HG03558 (cell line): ENCODE data around the gene LRRFIP1.

Experiments
- ATAC-seq: cut with Tn5 transposase; IDR thresholded peaks from one replicate; pipeline ENCODE4 v1.9.1; 2021; ENCODE audit warnings: moderate number of reproducible peaks; ENCODE audit not compliant: unreplicated experiment; ENCODE audit errors: extremely low read depth

The LRRFIP1 gene

DNA sequence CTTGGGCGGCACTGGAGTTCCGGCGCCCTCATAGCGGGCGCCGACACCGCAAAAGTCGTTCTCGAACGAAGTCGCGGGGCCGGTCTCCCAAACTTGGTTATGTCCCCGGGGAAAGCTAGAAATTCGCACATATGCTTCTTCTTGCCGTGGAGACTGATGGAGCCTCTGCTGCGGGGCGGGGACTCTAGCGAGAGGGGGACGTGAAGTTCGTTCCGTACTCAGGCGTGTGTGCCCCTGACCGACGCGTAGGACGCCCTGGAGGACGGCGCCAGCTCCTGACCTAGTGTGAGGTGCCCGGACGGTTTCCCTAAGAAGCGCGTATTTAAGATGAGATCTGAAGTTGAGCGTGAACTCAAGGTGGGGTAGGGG lies 171.7 kb downstream of the LRRFIP1 start:
- ATAC-seq: no peak

DNA sequence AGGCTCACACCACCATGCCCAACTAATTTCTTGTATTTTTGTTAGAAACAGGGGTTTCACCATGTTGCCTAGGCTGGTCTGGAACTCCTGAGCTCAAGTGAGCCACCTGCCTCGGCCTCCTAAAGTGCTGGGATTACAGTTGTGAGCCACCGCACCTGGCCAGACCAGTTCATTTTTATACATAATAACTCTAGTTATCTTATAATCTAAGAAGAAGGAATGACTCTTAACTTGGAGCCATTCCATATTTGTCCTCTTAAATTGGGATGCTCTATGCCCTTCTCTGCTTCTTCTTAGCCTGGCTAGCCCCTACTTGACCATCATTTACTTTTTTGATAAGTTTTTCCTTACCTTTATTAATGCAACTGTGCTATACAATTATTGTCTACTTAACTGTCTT lies 174.1 kb downstream of the LRRFIP1 start:
- no peak for ATAC-seq

DNA sequence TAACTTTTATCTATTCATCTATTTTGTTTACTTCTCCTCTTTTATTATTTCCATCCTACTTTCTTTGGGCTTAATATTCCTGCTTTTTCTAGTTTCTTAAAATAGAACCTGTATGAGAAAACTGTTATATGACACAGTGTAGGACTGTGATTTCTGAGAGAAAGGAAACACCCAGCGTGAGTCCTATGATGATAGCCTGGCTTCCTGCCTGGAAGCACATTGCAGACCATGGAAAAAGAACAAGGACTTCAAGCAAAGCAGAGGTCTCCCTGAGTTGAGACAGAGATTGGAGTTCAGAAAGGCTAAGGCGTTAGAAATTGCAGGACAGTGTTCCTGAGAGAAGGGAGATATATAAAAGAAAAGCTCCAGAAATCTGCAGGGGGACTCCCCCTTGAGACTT lies 178.9 kb downstream of the LRRFIP1 start:
- no peak for ATAC-seq

DNA sequence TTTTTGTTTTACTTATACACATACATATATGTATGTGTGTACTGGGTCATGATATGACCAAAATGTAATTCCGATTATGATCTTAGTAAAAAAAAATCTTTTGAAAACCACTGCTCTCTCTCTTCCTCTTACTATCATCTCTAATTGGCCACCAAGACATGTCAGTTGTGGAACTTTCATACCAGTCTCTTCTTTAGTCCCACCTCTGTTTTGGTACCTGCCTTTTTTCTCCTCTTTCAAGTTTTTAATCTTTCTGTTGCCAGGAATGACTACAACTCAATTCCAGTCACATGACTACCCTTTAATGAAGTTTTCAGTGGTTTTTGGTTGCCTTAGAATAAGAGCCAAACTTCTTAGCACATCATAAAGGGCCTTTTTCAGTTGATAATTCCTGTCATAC lies 188.2 kb downstream of the LRRFIP1 start:
- no peak for ATAC-seq

DNA sequence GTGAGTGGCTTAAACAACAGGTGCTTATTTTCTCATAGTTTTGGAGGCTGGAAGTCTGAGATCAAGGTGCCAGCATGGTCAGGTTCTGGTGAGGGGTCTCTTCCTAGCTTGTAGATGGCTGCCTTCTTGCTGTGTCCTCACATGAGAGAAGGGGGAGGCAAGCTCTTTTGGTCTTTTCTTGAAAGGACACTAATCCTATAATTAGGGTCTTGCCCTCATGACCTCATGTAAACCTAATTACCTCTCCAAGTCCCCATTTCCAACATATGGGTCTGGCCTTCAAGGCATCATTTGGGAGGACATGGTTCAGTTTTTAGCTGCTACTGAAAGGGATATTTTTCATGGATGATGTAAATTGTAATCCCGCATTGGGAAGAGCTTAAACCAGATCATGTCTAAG lies 189.1 kb downstream of the LRRFIP1 start:
- no peak for ATAC-seq

DNA sequence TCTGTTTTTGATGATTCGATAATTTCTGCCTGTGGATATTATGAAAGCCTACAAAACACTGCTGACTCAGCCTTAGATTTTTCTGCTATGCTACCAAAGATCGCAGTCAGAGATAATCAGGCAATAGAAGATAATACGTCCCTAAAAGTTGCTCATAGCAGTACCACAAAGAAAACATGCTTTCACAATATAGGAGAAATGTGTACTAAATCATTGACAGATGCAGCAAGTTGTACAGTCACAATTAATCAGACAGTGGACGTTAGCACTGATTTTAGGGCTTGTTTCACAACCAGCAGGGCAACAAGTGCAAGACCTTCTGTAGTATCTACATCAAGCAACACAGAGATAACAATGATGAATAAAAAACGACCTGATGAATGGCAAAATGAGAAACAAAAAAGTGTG lies 190.7 kb downstream of the LRRFIP1 start:
- no peak for ATAC-seq

DNA sequence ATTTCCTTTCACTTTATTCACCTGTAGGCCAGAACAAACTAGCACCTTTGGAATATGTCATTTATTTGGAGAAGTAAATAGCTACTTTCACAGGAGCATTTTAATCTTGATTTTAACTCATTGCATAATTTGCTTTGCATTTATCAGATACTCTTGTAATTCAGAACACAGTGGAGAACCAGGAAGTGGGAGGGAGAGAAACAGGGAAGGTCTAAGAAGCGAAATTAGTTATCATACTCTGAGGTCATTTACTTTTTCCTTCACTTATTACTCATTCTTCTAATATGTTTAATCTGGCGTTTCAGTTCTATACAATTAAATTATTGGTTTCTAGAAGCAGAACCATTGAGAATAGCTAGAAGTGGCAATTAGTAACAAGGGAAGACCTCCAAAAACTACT lies 191.8 kb downstream of the LRRFIP1 start:
- ATAC-seq: no peak

DNA sequence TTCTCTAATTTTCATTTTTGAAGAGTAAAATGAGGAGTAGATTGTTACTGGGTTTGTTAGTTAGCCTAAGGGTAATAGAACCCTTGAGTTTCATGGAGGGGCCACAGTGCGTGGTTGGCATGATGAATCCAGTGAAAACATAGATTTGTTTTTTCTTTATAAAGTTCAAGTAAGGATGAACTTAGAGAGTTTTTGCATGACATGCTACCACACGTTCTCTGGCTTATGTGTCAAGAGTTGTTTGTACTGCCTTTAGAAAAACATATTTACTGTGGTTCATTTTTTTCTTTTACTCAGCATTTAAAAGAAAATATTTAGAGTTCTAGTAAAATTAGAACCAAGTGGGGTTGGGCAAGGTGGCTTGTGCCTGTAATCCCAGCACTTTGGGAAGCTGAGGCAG lies 193.0 kb downstream of the LRRFIP1 start:
- ATAC-seq: no peak

DNA sequence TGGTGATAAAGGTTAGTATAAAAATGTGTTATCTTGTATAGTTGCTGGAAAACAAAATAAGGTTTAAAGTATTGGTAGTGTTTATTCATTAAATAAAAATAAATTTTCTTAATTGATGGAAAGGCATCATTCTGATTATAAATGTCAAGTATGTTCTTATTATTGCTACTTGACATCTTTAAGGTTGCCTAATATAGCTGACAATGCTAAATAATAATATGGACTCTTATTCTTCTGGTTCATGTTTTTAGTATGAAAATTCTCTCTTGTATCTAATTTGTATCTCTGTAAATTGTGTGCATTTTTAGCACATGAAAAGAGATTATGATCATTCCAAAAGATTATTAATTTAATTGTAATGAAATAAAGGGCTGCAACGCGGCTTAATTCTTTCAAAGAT lies 196.2 kb downstream of the LRRFIP1 start:
- no peak for ATAC-seq

DNA sequence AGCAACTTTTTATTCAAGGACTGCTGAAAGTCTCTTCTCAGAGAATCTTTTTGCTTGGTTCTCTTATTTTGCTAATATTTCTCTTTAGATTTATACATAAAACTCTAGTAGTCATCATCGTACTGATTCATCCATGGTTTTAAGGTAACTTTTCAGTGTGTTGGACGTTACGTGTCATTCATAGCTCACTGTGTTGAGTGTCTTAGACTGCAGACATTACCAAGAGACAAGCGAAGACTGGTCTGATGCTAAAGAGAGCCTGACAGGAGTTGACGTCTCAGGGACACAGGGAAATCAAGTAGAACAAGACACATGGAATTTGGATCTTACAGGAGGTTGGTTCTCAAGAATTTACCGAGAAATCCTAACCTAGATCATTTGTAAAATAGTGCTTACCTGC lies 196.7 kb downstream of the LRRFIP1 start:
- ATAC-seq: no peak

DNA sequence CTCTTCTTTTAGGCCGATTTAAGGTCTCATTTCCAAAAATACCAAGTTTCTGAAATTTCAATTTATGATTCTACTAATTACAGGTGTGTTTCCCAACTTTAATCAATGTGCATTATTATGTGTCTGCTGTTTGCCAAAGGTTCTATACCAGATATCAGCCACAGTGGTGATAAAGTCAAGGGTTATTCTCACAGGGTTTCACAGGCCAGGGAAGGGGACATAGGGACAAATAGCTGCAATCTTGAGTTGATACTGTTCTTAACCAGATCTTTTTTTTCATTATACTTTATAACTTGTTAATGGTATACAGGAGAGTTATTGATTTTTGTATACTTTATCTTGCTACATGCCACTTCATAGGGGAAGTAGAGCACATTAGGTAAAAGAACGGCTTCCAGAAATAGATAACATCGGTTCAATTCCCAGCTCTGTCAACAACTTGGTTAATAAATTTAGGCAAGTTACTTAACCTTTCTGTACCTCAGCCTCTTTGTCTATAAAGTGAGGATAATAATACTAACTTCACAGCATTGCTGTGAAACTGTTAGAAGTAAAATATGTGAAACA lies 200.1 kb downstream of the LRRFIP1 start:
- ATAC-seq: no peak
